T-helper 1 cell treated with Interleukin-12 subunit alpha and Interleukin-12 subunit beta and Interleukin-4 antibody, amounts not matched to agents 30 μg/mL and 1 μg/mL, for 36 hours (primary cell): ENCODE measurements around the gene ZNF577.

Source experiments
- H3K27ac Mint-ChIP-seq: one replicate; pipeline ENCODE4 v1.8.0; 2021; ENCODE audit warnings: mild to moderate bottlenecking, mixed read lengths
- H3K27me3 Mint-ChIP-seq: one replicate; pipeline ENCODE4 v1.8.0; 2021; ENCODE audit warnings: low read depth, mixed read lengths
- H3K36me3 Mint-ChIP-seq: one replicate; pipeline ENCODE4 v1.8.0; 2021; ENCODE audit warnings: low read depth, mixed read lengths
- H3K4me1 Mint-ChIP-seq: one replicate; pipeline ENCODE4 v1.8.0; 2021; ENCODE audit warnings: low read depth, mixed read lengths
- H3K4me3 Mint-ChIP-seq: one replicate; pipeline ENCODE4 v1.8.0; 2021; ENCODE audit warnings: mild to moderate bottlenecking, moderate library complexity, mixed read lengths
- H3K9me3 Mint-ChIP-seq: one replicate; pipeline ENCODE4 v1.8.0; 2021; ENCODE audit warnings: mixed read lengths

Gene ZNF577

GRCh38 chr19:51904331-51905165 is 16.8 kb upstream of the ZNF577 start, which contains the start of gene ZNF649:
TSS of gene ZNF649 (minus strand) at chr19:51905017. CDS start at chr19:51900107, 4,910 bp downstream.
- Mint-ChIP-seq H3K4me1 (peaks cover 14% of the 10 kb centered on the region), H3K4me3 (peak within 1 kb of the TSS; percentile 96), H3K27me3 (no peaks in the 10 kb centered on the region), H3K36me3 (peaks cover 40% of the 10 kb centered on the region), H3K27ac (peak within 1 kb of the TSS; percentile 97), H3K9me3 (peaks cover 79% of the 10 kb centered on the region)

GRCh38 chr19:51903192-51903591 is 15.4 kb upstream of the ZNF577 start:
- Mint-ChIP-seq H3K27me3 (no peaks in the 10 kb centered on the region), H3K36me3 (peaks cover 50% of the 10 kb centered on the region), H3K27ac (no peak overlapping the region), H3K4me1 (peaks cover 14% of the 10 kb centered on the region), H3K4me3 (peak overlapping the region; percentile 71), H3K9me3 (peaks cover 70% of the 10 kb centered on the region)

GRCh38 chr19:51901860-51902259 is 14.1 kb upstream of the ZNF577 start:
- Mint-ChIP-seq H3K36me3 (peaks cover 60% of the 10 kb centered on the region), H3K4me3 (no peak overlapping the region), H3K27me3 (no peaks in the 10 kb centered on the region)

GRCh38 chr19:51891193-51891747 is 3.5 kb upstream of the ZNF577 start:
- H3K9me3 Mint-ChIP-seq = peaks cover 78% of the 10 kb centered on the region
- no peaks in the 10 kb centered on the region for H3K4me1 Mint-ChIP-seq
- H3K27ac Mint-ChIP-seq = no peak overlapping the region
- peaks cover 88% of the 10 kb centered on the region for H3K36me3 Mint-ChIP-seq
- H3K4me3 Mint-ChIP-seq = no peak overlapping the region
- no peaks in the 10 kb centered on the region for H3K27me3 Mint-ChIP-seq

More at GRCh38 chr19:51901860-51902259, 14.1 kb upstream of the ZNF577 start:
- peaks cover 14% of the 10 kb centered on the region for H3K4me1 Mint-ChIP-seq
- H3K9me3 Mint-ChIP-seq = peaks cover 68% of the 10 kb centered on the region
- no peak overlapping the region for H3K27ac Mint-ChIP-seq

GRCh38 chr19:51889934-51890333 is 2.2 kb upstream of the ZNF577 start:
- Mint-ChIP-seq H3K9me3 (peaks cover 82% of the 10 kb centered on the region), H3K27me3 (no peaks in the 10 kb centered on the region), H3K4me1 (no peaks in the 10 kb centered on the region), H3K27ac (no peak overlapping the region), H3K36me3 (peaks cover 77% of the 10 kb centered on the region), H3K4me3 (no peak overlapping the region)

GRCh38 chr19:51884713-51885112 is 3.0 kb downstream of the ZNF577 start:
- H3K4me1 Mint-ChIP-seq = no peaks in the 10 kb centered on the region
- no peak overlapping the region for H3K27ac Mint-ChIP-seq
- H3K4me3 Mint-ChIP-seq = no peak overlapping the region
- no peaks in the 10 kb centered on the region for H3K27me3 Mint-ChIP-seq
- H3K36me3 Mint-ChIP-seq = peaks cover 62% of the 10 kb centered on the region
- H3K9me3 Mint-ChIP-seq = peaks cover 80% of the 10 kb centered on the region

GRCh38 chr19:51882518-51882917 is 5.2 kb downstream of the ZNF577 start:
- H3K36me3 Mint-ChIP-seq = peaks cover 55% of the 10 kb centered on the region
- no peaks in the 10 kb centered on the region for H3K27me3 Mint-ChIP-seq
- peaks cover 74% of the 10 kb centered on the region for H3K9me3 Mint-ChIP-seq
- no peak overlapping the region for H3K4me3 Mint-ChIP-seq
- H3K27ac Mint-ChIP-seq = no peak overlapping the region
- no peaks in the 10 kb centered on the region for H3K4me1 Mint-ChIP-seq

- Mint-ChIP-seq H3K9me3 (peaks cover 94% of the 10 kb centered on the region), H3K4me1 (no peaks in the 10 kb centered on the region), H3K36me3 (peaks cover 59% of the 10 kb centered on the region), H3K27me3 (no peaks in the 10 kb centered on the region), H3K27ac (no peak overlapping the region), H3K4me3 (no peak overlapping the region)
Measured at GRCh38 chr19:51873097-51873496, 14.7 kb downstream of the ZNF577 start.

- no peaks in the 10 kb centered on the region for H3K4me1 Mint-ChIP-seq
- no peak overlapping the region for H3K4me3 Mint-ChIP-seq
- no peaks in the 10 kb centered on the region for H3K27me3 Mint-ChIP-seq
- peaks cover 7% of the 10 kb centered on the region for H3K36me3 Mint-ChIP-seq
- peaks cover 75% of the 10 kb centered on the region for H3K9me3 Mint-ChIP-seq
- H3K27ac Mint-ChIP-seq = no peak overlapping the region
Measured at GRCh38 chr19:51861870-51862622, 25.7 kb downstream of the ZNF577 start.

- Mint-ChIP-seq H3K36me3 (no peaks in the 10 kb centered on the region), H3K27ac (no peak overlapping the region), H3K4me3 (no peak overlapping the region), H3K4me1 (no peaks in the 10 kb centered on the region), H3K9me3 (peaks cover 60% of the 10 kb centered on the region), H3K27me3 (no peaks in the 10 kb centered on the region)
Measured at GRCh38 chr19:51837145-51837544, 50.6 kb downstream of the ZNF577 start.

- Mint-ChIP-seq H3K4me3 (no peak overlapping the region), H3K36me3 (peaks cover 2% of the 10 kb centered on the region), H3K27me3 (no peaks in the 10 kb centered on the region), H3K4me1 (no peaks in the 10 kb centered on the region), H3K27ac (no peak overlapping the region), H3K9me3 (peaks cover 66% of the 10 kb centered on the region)
Measured at GRCh38 chr19:51830274-51830673, 57.5 kb downstream of the ZNF577 start.

GRCh38 chr19:51824281-51825005 is 63.3 kb downstream of the ZNF577 start:
- Mint-ChIP-seq H3K36me3 (no peaks in the 10 kb centered on the region), H3K27me3 (no peaks in the 10 kb centered on the region), H3K9me3 (peaks cover 78% of the 10 kb centered on the region), H3K4me3 (no peak overlapping the region), H3K27ac (no peak overlapping the region), H3K4me1 (no peaks in the 10 kb centered on the region)

GRCh38 chr19:51822946-51823345 is 64.8 kb downstream of the ZNF577 start:
- H3K9me3 Mint-ChIP-seq = peaks cover 83% of the 10 kb centered on the region
- no peaks in the 10 kb centered on the region for H3K4me1 Mint-ChIP-seq
- H3K4me3 Mint-ChIP-seq = no peak overlapping the region
- no peak overlapping the region for H3K27ac Mint-ChIP-seq
- no peaks in the 10 kb centered on the region for H3K36me3 Mint-ChIP-seq
- no peaks in the 10 kb centered on the region for H3K27me3 Mint-ChIP-seq

- Mint-ChIP-seq H3K4me1 (no peaks in the 10 kb centered on the region), H3K27me3 (no peaks in the 10 kb centered on the region), H3K9me3 (peaks cover 79% of the 10 kb centered on the region), H3K36me3 (no peaks in the 10 kb centered on the region), H3K4me3 (no peak overlapping the region), H3K27ac (no peak overlapping the region)
Measured at GRCh38 chr19:51822325-51822724, 65.4 kb downstream of the ZNF577 start.
